Stimulated activated CD8-positive, alpha-beta memory T cell treated with anti-CD3 and anti-CD28 coated beads, Interleukin-4, amount 100 ng/mL, for 4 hours (primary cell): ENCODE data around the gene SCN7A.
"Not testable (repeated sequence)": the region's sequence is repeated elsewhere in the genome, so short reads cannot be mapped to it uniquely, and the experiment has no call there.

Source experiments
- DNase-seq, 2 donors: peaks; one replicate each; pipeline ENCODE4 v3.0.0-alpha.2; 2020; ENCODE audit warnings: low read depth in 2 of 2, low spot score in 1 of 2

SCN7A gene

GRCh38 chr2:166494140-166494624, at the start of gene SCN7A:
Gene SCN7A (minus strand): TSS chr2:166494249. CDS start chr2:166477696, 16,553 bp downstream.
- no peak for DNase-seq

GRCh38 chr2:166539340-166540162, 45.5 kb upstream of the SCN7A start:
- DNase-seq = no peak

- DNase-seq = no peak
Measured at GRCh38 chr2:166536111-166536510, 42.1 kb upstream of the SCN7A start.

- DNase-seq = no peak
Measured at GRCh38 chr2:166521155-166521554, 27.1 kb upstream of the SCN7A start.

- DNase-seq = no peak
Measured at GRCh38 chr2:166520604-166521003, 26.6 kb upstream of the SCN7A start.

- DNase-seq = no peak
Measured at GRCh38 chr2:166519391-166519962, 25.4 kb upstream of the SCN7A start.

- no peak for DNase-seq
Measured at GRCh38 chr2:166518634-166519390, 24.8 kb upstream of the SCN7A start.

- DNase-seq = no peak
Measured at GRCh38 chr2:166517533-166518061, 23.5 kb upstream of the SCN7A start.

- no peak for DNase-seq
Measured at GRCh38 chr2:166516712-166517303, 22.8 kb upstream of the SCN7A start.

GRCh38 chr2:166513952-166514351, 19.9 kb upstream of the SCN7A start:
- DNase-seq = no peak

- DNase-seq = no peak
Measured at GRCh38 chr2:166499281-166499680, 5.2 kb upstream of the SCN7A start.

GRCh38 chr2:166491461-166491860, 2.6 kb downstream of the SCN7A start:
- no peak for DNase-seq

GRCh38 chr2:166487171-166487570, 6.9 kb downstream of the SCN7A start:
- no peak for DNase-seq

- no peak for DNase-seq
Measured at GRCh38 chr2:166485558-166486178, 8.4 kb downstream of the SCN7A start.

GRCh38 chr2:166472332-166472731, 21.7 kb downstream of the SCN7A start:
- DNase-seq = no peak

- no peak for DNase-seq
Measured at GRCh38 chr2:166468124-166469024, 25.7 kb downstream of the SCN7A start.

- DNase-seq = no peak
Measured at GRCh38 chr2:166464187-166464586, 29.9 kb downstream of the SCN7A start.

- DNase-seq = no peak
Measured at GRCh38 chr2:166463640-166464039, 30.4 kb downstream of the SCN7A start.

- DNase-seq = no peak
Measured at GRCh38 chr2:166458674-166459073, 35.4 kb downstream of the SCN7A start.

- not testable (repeated sequence) for DNase-seq
Measured at GRCh38 chr2:166455823-166456222, 38.2 kb downstream of the SCN7A start.
